GM12878 (cell line): Measurements from ENCODE around the gene RNF41. TPM values are rescaled to one million over a fixed set of nuclear protein-coding genes. Genes with fewer than 3 reads are reported as not detected.

Experiments used
- BHLHE40 ChIP-seq, 2 experiments: fragments of 450-650 bp in 1 of 2; IDR thresholded peaks; 2 replicates each; pipeline ENCODE4 v1.6.1; 2011 to 2017; ENCODE audit warnings: low read depth in 2 of 2, borderline replicate concordance in 1 of 2, improper control_type of control experiment in 1 of 2, low read length in 1 of 2, mild to moderate bottlenecking in 1 of 2
- BMI1 ChIP-seq: fragments of 450-650 bp; IDR thresholded peaks from 2 replicates; pipeline ENCODE4 v1.6.1; 2016; ENCODE audit warnings: mild to moderate bottlenecking, moderate library complexity, borderline replicate concordance
- E2F4 ChIP-seq: IDR thresholded peaks from 2 replicates; pipeline ENCODE4 v1.6.1; 2012; ENCODE audit warnings: low read depth, low read length, improper control_type of control experiment
- ETV6 ChIP-seq, 2 experiments: fragments of 450-650 bp in 1 of 2; IDR thresholded peaks in 1 of 2; conservative IDR thresholded peaks in 1 of 2; 2 replicates each; pipeline ENCODE4 v1.6.1; 2014; ENCODE audit warnings: antibody characterized with exemption in 1 of 2, borderline replicate concordance in 1 of 2, low read depth in 1 of 2, mild to moderate bottlenecking in 1 of 2, moderate library complexity in 1 of 2
- GABPA ChIP-seq: IDR thresholded peaks from 2 replicates; pipeline ENCODE4 v1.6.1; 2014; ENCODE audit warnings: antibody characterized with exemption, low read depth, mild to moderate bottlenecking, inconsistent platforms
- HDAC2 ChIP-seq: fragments of 200-600 bp; sonication (generic); IDR thresholded peaks from 2 replicates; pipeline ENCODE4 v1.6.1; 2017
- JUND ChIP-seq: IDR thresholded peaks from 2 replicates; pipeline ENCODE4 v1.6.1; 2012; ENCODE audit warnings: low read depth, mild to moderate bottlenecking, low read length, improper control_type of control experiment, moderate library complexity
- LARP7 ChIP-seq: fragments of 450-650 bp; IDR thresholded peaks from 2 replicates; pipeline ENCODE4 v1.6.1; 2017; ENCODE audit warnings: mild to moderate bottlenecking
- NFYB ChIP-seq: IDR thresholded peaks from 2 replicates; pipeline ENCODE4 v1.6.1; 2011; ENCODE audit warnings: low read depth, mild to moderate bottlenecking, low read length, improper control_type of control experiment, moderate library complexity; ENCODE audit not compliant: insufficient read depth
- NR2C2 ChIP-seq: IDR thresholded peaks from 2 replicates; pipeline ENCODE4 v1.6.1; 2011; ENCODE audit warnings: borderline replicate concordance, low read depth; ENCODE audit not compliant: control insufficient read depth, insufficient read length
- PML ChIP-seq: IDR thresholded peaks from 2 replicates; pipeline ENCODE4 v1.6.1; 2012; ENCODE audit warnings: low read length, inconsistent platforms
- POLR2A ChIP-seq: IDR thresholded peaks from 2 replicates; pipeline ENCODE4 v1.6.1; 2011; ENCODE audit warnings: low read depth, mild to moderate bottlenecking, low read length
- POLR2AphosphoS5 ChIP-seq: IDR thresholded peaks from 2 replicates; pipeline ENCODE4 v1.6.1; 2011; ENCODE audit warnings: mild to moderate bottlenecking, low read length, inconsistent platforms
- POU2F2 ChIP-seq: IDR thresholded peaks from 3 replicates; pipeline ENCODE4 v1.6.1; 2011; ENCODE audit warnings: low read depth, mild to moderate bottlenecking, low read length, borderline replicate concordance
- RELA ChIP-seq: fragments of 450-650 bp; IDR thresholded peaks from 2 replicates; pipeline ENCODE4 v1.8.0; 2014; ENCODE audit warnings: borderline replicate concordance; ENCODE audit not compliant: partially characterized antibody
- RFX5 ChIP-seq: IDR thresholded peaks from 2 replicates; pipeline ENCODE4 v1.6.1; 2011; ENCODE audit warnings: low read depth, low read length, improper control_type of control experiment
- SKIL ChIP-seq: fragments of 450-650 bp; IDR thresholded peaks from 2 replicates; pipeline ENCODE4 v1.6.1; 2017; ENCODE audit warnings: mild to moderate bottlenecking, low read depth, inconsistent platforms; ENCODE audit not compliant: poor library complexity, severe bottlenecking
- SRF ChIP-seq, 2 experiments: IDR thresholded peaks; 2 replicates each; pipeline ENCODE4 v1.6.1; 2011; ENCODE audit warnings: low read depth in 2 of 2, low read length in 2 of 2, mild to moderate bottlenecking in 1 of 2, moderate library complexity in 1 of 2
- STAT1 ChIP-seq: fragments of 450-650 bp; conservative IDR thresholded peaks from 2 replicates; pipeline ENCODE4 v1.6.1; 2014; ENCODE audit warnings: antibody characterized with exemption, mild to moderate bottlenecking
- ZBTB11 ChIP-seq: fragments of 450-650 bp; formaldehyde crosslinking; IDR thresholded peaks from 2 replicates; pipeline ENCODE4 v1.5.0; 2022; ENCODE audit warnings: mild to moderate bottlenecking, missing genetic modification characterization
- ZBTB33 ChIP-seq: fragments of 450-650 bp; IDR thresholded peaks from 2 replicates; pipeline ENCODE4 v1.6.1; 2017; ENCODE audit warnings: mild to moderate bottlenecking
- ZNF24 ChIP-seq: fragments of 450-650 bp; IDR thresholded peaks from 2 replicates; pipeline ENCODE4 v1.6.1; 2017; ENCODE audit warnings: antibody characterized with exemption, mild to moderate bottlenecking
- polyA plus RNA-seq, 11 experiments: library from polyadenylated mRNA; depleted of rRNA in 4 of 11; unstranded in 6 of 11; stranded (reverse) in 5 of 11; fragments of >200 nt; fragmentation: Nextera tagmentation in 4 of 11; fragmentation: Illumina TruSeq in 1 of 11; extraction: Ambion mirVana in 4 of 11; extraction: Trizol in 1 of 11; gene quantifications; 1 replicate in 1 of 11; 2 replicates in 10 of 11; pipeline versions ENCODE4 v1.2.1 to v1.2.3, GENCODE V29; 2011 to 2016; ENCODE audit warnings: inconsistent platforms in 2 of 11, missing spikeins in 2 of 11, low read depth in 1 of 11
- total RNA-seq, 4 experiments: library from RNA; depleted of rRNA in 3 of 4; stranded (reverse); fragments of >200 nt in 3 of 4; fragmentation: Illumina TruSeq in 1 of 4; extraction: Trizol in 1 of 4; gene quantifications; 2 replicates each; pipeline versions ENCODE4 v1.2.1 to v1.2.3, GENCODE V29; 2013 to 2021

RNF41 gene
- total and polyA plus RNA-seq, 10 of the 15 experiments (the other 5 are each of a cell fraction or from before 2014, with no cell fraction given): 11.1 to 47.8 (median 30.6) TPM

- TF ChIP-seq SKIL: no peak
- peak; percentile 68; the same call in 1 of the 2 replicates for TF ChIP-seq LARP7
- TF ChIP-seq RFX5: no peak
- TF ChIP-seq POU2F2: no peak
- no peak for TF ChIP-seq STAT1
- TF ChIP-seq ETV6 (conservative IDR thresholded peaks at IDR 0.05 in 1 of 2, IDR thresholded peaks at IDR 0.05 in 1 of 2; ENCODE audit: borderline replicate concordance in 1 of 2, low read depth in 1 of 2): no peak
- no peak for TF ChIP-seq POLR2A
- TF ChIP-seq E2F4: 0 out of 2 replicates have a peak, but pooled peaks have one; percentile 69
- no peak for TF ChIP-seq RELA
- no peak for TF ChIP-seq ZNF24
- no peak for TF ChIP-seq GABPA
- peak; percentile 44 to 50; a peak in 2 of 4 replicates for TF ChIP-seq BHLHE40 (IDR thresholded peaks at IDR 0.05; ENCODE audit: borderline replicate concordance in 1 of 2, low read depth in 2 of 2, low read length in 1 of 2)
- no peak for TF ChIP-seq NFYB
- TF ChIP-seq POLR2AphosphoS5: no peak
- TF ChIP-seq BMI1: no peak
- TF ChIP-seq ZBTB33: no peak
- TF ChIP-seq SRF (IDR thresholded peaks at IDR 0.05; ENCODE audit: low read depth in 2 of 2, low read length in 2 of 2): no peak
- TF ChIP-seq HDAC2: no peak
- no peak for TF ChIP-seq ZBTB11 (CRISPR knock-in tag)
- TF ChIP-seq PML: no peak
- TF ChIP-seq NR2C2: no peak
- no peak for TF ChIP-seq JUND
These were observed 64.3 kb downstream of the RNF41 start (continued) for GRCh38 chr12:56157201-56158028.
